Fibroblast of lung (primary cell): Measurements from ENCODE around the gene SPRYD3.

Source experiments
- EZH2 ChIP-seq: IDR thresholded peaks from 2 replicates; pipeline ENCODE4 v1.5.1; 2012; ENCODE audit warnings: low read length, control low read depth, mild to moderate bottlenecking; ENCODE audit errors: missing control alignments
- TF ChIP-seq, protein P1 (sequence below), 2 donors: IDR thresholded peaks in 1 of 2; conservative IDR thresholded peaks in 1 of 2; 1 replicate in 1 of 2; 2 replicates in 1 of 2; pipeline ENCODE4 v1.5.1; 2011 to 2012; ENCODE audit warnings: low read length in 2 of 2, control low read depth in 1 of 2, inconsistent platforms in 1 of 2, low read depth in 1 of 2, mild to moderate bottlenecking in 1 of 2

DNA sequence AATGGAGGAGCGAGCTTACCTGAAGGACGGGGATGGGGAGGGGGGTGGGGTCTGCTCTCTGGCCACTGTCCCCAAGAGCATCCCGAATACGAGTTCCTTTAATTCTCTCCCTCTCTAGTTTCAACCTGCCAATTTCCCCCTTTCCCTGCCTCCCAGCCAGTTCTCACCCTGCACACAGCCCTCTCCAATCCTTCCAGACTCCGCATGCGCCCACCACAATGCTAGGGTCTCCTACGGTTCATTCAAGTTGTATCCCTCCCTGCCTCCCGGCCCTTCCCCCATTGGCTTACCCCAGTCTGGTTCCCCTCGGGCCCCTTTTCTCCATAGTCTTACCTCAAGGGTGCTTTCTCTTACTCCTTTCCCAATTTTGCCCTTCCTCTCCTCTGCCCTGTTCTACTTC lies 17.6 kb upstream of the SPRYD3 start:
- no peak for TF ChIP-seq EZH2
- TF ChIP-seq, protein P1, sequence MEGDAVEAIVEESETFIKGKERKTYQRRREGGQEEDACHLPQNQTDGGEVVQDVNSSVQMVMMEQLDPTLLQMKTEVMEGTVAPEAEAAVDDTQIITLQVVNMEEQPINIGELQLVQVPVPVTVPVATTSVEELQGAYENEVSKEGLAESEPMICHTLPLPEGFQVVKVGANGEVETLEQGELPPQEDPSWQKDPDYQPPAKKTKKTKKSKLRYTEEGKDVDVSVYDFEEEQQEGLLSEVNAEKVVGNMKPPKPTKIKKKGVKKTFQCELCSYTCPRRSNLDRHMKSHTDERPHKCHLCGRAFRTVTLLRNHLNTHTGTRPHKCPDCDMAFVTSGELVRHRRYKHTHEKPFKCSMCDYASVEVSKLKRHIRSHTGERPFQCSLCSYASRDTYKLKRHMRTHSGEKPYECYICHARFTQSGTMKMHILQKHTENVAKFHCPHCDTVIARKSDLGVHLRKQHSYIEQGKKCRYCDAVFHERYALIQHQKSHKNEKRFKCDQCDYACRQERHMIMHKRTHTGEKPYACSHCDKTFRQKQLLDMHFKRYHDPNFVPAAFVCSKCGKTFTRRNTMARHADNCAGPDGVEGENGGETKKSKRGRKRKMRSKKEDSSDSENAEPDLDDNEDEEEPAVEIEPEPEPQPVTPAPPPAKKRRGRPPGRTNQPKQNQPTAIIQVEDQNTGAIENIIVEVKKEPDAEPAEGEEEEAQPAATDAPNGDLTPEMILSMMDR (conservative IDR thresholded peaks at IDR 0.05 in 1 of 2, IDR thresholded peaks at IDR 0.05 in 1 of 2; ENCODE audit: low read depth in 1 of 2, low read length in 2 of 2), result no peak
